ENCODE measurements around the gene SEMA3F.

SEMA3F gene

GRCh38 chr3:50167841-50168209, 12.7 kb downstream of the SEMA3F start:
- Histone ChIP-seq H3K36me3 (ENCODE audit: insufficient read depth, low read length) (no peaks in the 10 kb centered on the region), H3K4me3 (ENCODE audit: low read length) (no peak overlapping the region), H3K4me2 (ENCODE audit: low read length) (no peak overlapping the region), H3K9ac (ENCODE audit: low read depth, low read length) (no peak overlapping the region), H3K27me3 (ENCODE audit: control insufficient read depth, insufficient read depth, low read length) (no peaks in the 10 kb centered on the region), H3K4me1 (ENCODE audit: control insufficient read depth, insufficient read depth, low read length) (peaks cover 83% of the 10 kb centered on the region), H3K9me3 (replicated peaks; ENCODE audit: low read length) (no peaks in the 10 kb centered on the region)

- Histone ChIP-seq H3K9ac (ENCODE audit: low read depth, low read length) (no peak overlapping the region), H3K4me1 (ENCODE audit: control insufficient read depth, insufficient read depth, low read length) (peaks cover 82% of the 10 kb centered on the region), H3K36me3 (ENCODE audit: insufficient read depth, low read length) (no peaks in the 10 kb centered on the region), H3K4me2 (ENCODE audit: low read length) (no peak overlapping the region), H3K27me3 (ENCODE audit: control insufficient read depth, insufficient read depth, low read length) (no peaks in the 10 kb centered on the region), H3K9me3 (replicated peaks; ENCODE audit: low read length) (no peaks in the 10 kb centered on the region), H3K4me3 (ENCODE audit: low read length) (no peak overlapping the region)
Measured at GRCh38 chr3:50168388-50168787, 13.3 kb downstream of the SEMA3F start.

GRCh38 chr3:50168791-50169190, 13.7 kb downstream of the SEMA3F start:
- H3K9ac ChIP-seq (ENCODE audit: low read depth, low read length): no peak overlapping the region
- no peaks in the 10 kb centered on the region for H3K27me3 ChIP-seq (ENCODE audit: control insufficient read depth, insufficient read depth, low read length)
- no peak overlapping the region for H3K4me2 ChIP-seq (ENCODE audit: low read length)
- no peaks in the 10 kb centered on the region for H3K9me3 ChIP-seq (replicated peaks; ENCODE audit: low read length)
- H3K4me3 ChIP-seq (ENCODE audit: low read length): no peak overlapping the region
- H3K4me1 ChIP-seq (ENCODE audit: control insufficient read depth, insufficient read depth, low read length): peaks cover 78% of the 10 kb centered on the region
- H3K36me3 ChIP-seq (ENCODE audit: insufficient read depth, low read length): no peaks in the 10 kb centered on the region

GRCh38 chr3:50169232-50169832, 14.2 kb downstream of the SEMA3F start:
- Histone ChIP-seq H3K36me3 (ENCODE audit: insufficient read depth, low read length) (no peaks in the 10 kb centered on the region), H3K27me3 (ENCODE audit: control insufficient read depth, insufficient read depth, low read length) (no peaks in the 10 kb centered on the region), H3K4me1 (ENCODE audit: control insufficient read depth, insufficient read depth, low read length) (peaks cover 72% of the 10 kb centered on the region), H3K9ac (ENCODE audit: low read depth, low read length) (no peak overlapping the region), H3K4me2 (ENCODE audit: low read length) (no peak overlapping the region), H3K4me3 (ENCODE audit: low read length) (no peak overlapping the region), H3K9me3 (replicated peaks; ENCODE audit: low read length) (no peaks in the 10 kb centered on the region)

- Histone ChIP-seq H3K4me3 (ENCODE audit: low read length) (no peak overlapping the region), H3K9me3 (replicated peaks; ENCODE audit: low read length) (no peaks in the 10 kb centered on the region), H3K4me2 (ENCODE audit: low read length) (no peak overlapping the region), H3K36me3 (ENCODE audit: insufficient read depth, low read length) (no peaks in the 10 kb centered on the region), H3K9ac (ENCODE audit: low read depth, low read length) (peak overlapping the region; percentile 35), H3K27me3 (ENCODE audit: control insufficient read depth, insufficient read depth, low read length) (no peaks in the 10 kb centered on the region), H3K4me1 (ENCODE audit: control insufficient read depth, insufficient read depth, low read length) (peaks cover 67% of the 10 kb centered on the region)
Measured at GRCh38 chr3:50169858-50170257, 14.7 kb downstream of the SEMA3F start.

- no peaks in the 10 kb centered on the region for H3K9me3 ChIP-seq (replicated peaks; ENCODE audit: low read length)
- H3K36me3 ChIP-seq (ENCODE audit: insufficient read depth, low read length): no peaks in the 10 kb centered on the region
- H3K9ac ChIP-seq (ENCODE audit: low read depth, low read length): peak overlapping the region; percentile 40
- H3K27me3 ChIP-seq (ENCODE audit: control insufficient read depth, insufficient read depth, low read length): no peaks in the 10 kb centered on the region
- H3K4me3 ChIP-seq (ENCODE audit: low read length): no peak overlapping the region
- peaks cover 59% of the 10 kb centered on the region for H3K4me1 ChIP-seq (ENCODE audit: control insufficient read depth, insufficient read depth, low read length)
- peak overlapping the region; percentile 5 for H3K4me2 ChIP-seq (ENCODE audit: low read length)
Measured at GRCh38 chr3:50170689-50171088, 15.6 kb downstream of the SEMA3F start.

- Histone ChIP-seq H3K27me3 (ENCODE audit: control insufficient read depth, insufficient read depth, low read length) (no peaks in the 10 kb centered on the region), H3K9me3 (replicated peaks; ENCODE audit: low read length) (no peaks in the 10 kb centered on the region), H3K9ac (ENCODE audit: low read depth, low read length) (no peak overlapping the region), H3K4me3 (ENCODE audit: low read length) (no peak overlapping the region), H3K4me1 (ENCODE audit: control insufficient read depth, insufficient read depth, low read length) (peaks cover 48% of the 10 kb centered on the region), H3K4me2 (ENCODE audit: low read length) (no peak overlapping the region), H3K36me3 (ENCODE audit: insufficient read depth, low read length) (no peaks in the 10 kb centered on the region)
Measured at GRCh38 chr3:50171540-50172301, 16.6 kb downstream of the SEMA3F start.

GRCh38 chr3:50172626-50173220, 17.6 kb downstream of the SEMA3F start:
- H3K27me3 ChIP-seq (ENCODE audit: control insufficient read depth, insufficient read depth, low read length): no peaks in the 10 kb centered on the region
- no peaks in the 10 kb centered on the region for H3K36me3 ChIP-seq (ENCODE audit: insufficient read depth, low read length)
- no peak overlapping the region for H3K4me3 ChIP-seq (ENCODE audit: low read length)
- no peak overlapping the region for H3K9ac ChIP-seq (ENCODE audit: low read depth, low read length)
- peaks cover 40% of the 10 kb centered on the region for H3K4me1 ChIP-seq (ENCODE audit: control insufficient read depth, insufficient read depth, low read length)
- H3K4me2 ChIP-seq (ENCODE audit: low read length): no peak overlapping the region
- H3K9me3 ChIP-seq (replicated peaks; ENCODE audit: low read length): no peaks in the 10 kb centered on the region

GRCh38 chr3:50173685-50174516, 18.8 kb downstream of the SEMA3F start:
- no peak overlapping the region for H3K4me2 ChIP-seq (ENCODE audit: low read length)
- no peaks in the 10 kb centered on the region for H3K36me3 ChIP-seq (ENCODE audit: insufficient read depth, low read length)
- peaks cover 34% of the 10 kb centered on the region for H3K4me1 ChIP-seq (ENCODE audit: control insufficient read depth, insufficient read depth, low read length)
- no peak overlapping the region for H3K9ac ChIP-seq (ENCODE audit: low read depth, low read length)
- H3K27me3 ChIP-seq (ENCODE audit: control insufficient read depth, insufficient read depth, low read length): no peaks in the 10 kb centered on the region
- no peaks in the 10 kb centered on the region for H3K9me3 ChIP-seq (replicated peaks; ENCODE audit: low read length)
- H3K4me3 ChIP-seq (ENCODE audit: low read length): no peak overlapping the region

GRCh38 chr3:50174517-50174895, 19.4 kb downstream of the SEMA3F start:
- no peak overlapping the region for H3K4me3 ChIP-seq (ENCODE audit: low read length)

GRCh38 chr3:50174947-50175524, 19.9 kb downstream of the SEMA3F start:
- Histone ChIP-seq H3K4me3 (ENCODE audit: low read length) (no peak overlapping the region), H3K9ac (ENCODE audit: low read depth, low read length) (no peak overlapping the region), H3K36me3 (ENCODE audit: insufficient read depth, low read length) (no peaks in the 10 kb centered on the region), H3K4me2 (ENCODE audit: low read length) (no peak overlapping the region), H3K27me3 (ENCODE audit: control insufficient read depth, insufficient read depth, low read length) (no peaks in the 10 kb centered on the region), H3K9me3 (replicated peaks; ENCODE audit: low read length) (no peaks in the 10 kb centered on the region), H3K4me1 (ENCODE audit: control insufficient read depth, insufficient read depth, low read length) (peaks cover 26% of the 10 kb centered on the region)

More at GRCh38 chr3:50174517-50174895, 19.4 kb downstream of the SEMA3F start:
- Histone ChIP-seq H3K9ac (ENCODE audit: low read depth, low read length) (no peak overlapping the region), H3K36me3 (ENCODE audit: insufficient read depth, low read length) (no peaks in the 10 kb centered on the region), H3K9me3 (replicated peaks; ENCODE audit: low read length) (no peaks in the 10 kb centered on the region), H3K4me2 (ENCODE audit: low read length) (no peak overlapping the region), H3K27me3 (ENCODE audit: control insufficient read depth, insufficient read depth, low read length) (no peaks in the 10 kb centered on the region), H3K4me1 (ENCODE audit: control insufficient read depth, insufficient read depth, low read length) (peaks cover 31% of the 10 kb centered on the region)

All from skeletal muscle satellite cell (primary cell).